Sciatic nerve (tissue), 2 donors: ENCODE measurements around the gene EXOC5. TPM values are rescaled to one million over a fixed set of nuclear protein-coding genes. Genes with fewer than 3 reads are reported as not detected.

Source experiments
- ATAC-seq: fragments of 200-7000 bp; cut with Tn5 transposase; one replicate; pipeline ENCODE4 v1.9.1; 2020; ENCODE audit warnings: mild to moderate bottlenecking, moderate library complexity
- DNase-seq: peaks from one replicate; pipeline ENCODE4 v3.0.0-alpha.2; 2020; ENCODE audit warnings: low spot score
- intact Hi-C: fragments of 100-400 bp; cut with DNase I; formaldehyde crosslinking; loops from one replicate; pipeline ENCODE4 v1.14.2; 2022
- total RNA-seq: library from RNA; stranded (reverse); fragmentation: NEBNext Ultra II Directional; extraction: Animal tissue kit (Norgen Biotek cat#: 25700); gene quantifications from one replicate; pipeline ENCODE4 v1.2.1, GENCODE V29; 2021
- donor health status: DM: no; HTN: no; CAD: no.
- donor health status: DM: no; HTN: no; CAD: no.

EXOC5 gene
- total RNA-seq, result 84.7 TPM

- peak; percentile 94 for DNase-seq
- ATAC-seq, result peak; percentile 97
- intact Hi-C loops, result no loop called here
Observed at GRCh38 chr14:57268161-57269069, at the start of gene EXOC5, which contains the start of gene AP5M1. EXOC5 (minus strand) TSS chr14:57268905; CDS start chr14:57268648, 257 bp downstream. AP5M1 (plus strand) TSS chr14:57268971; CDS start chr14:57269315, 344 bp downstream.

GRCh38 chr14:57317248-57317833, 48.6 kb upstream of the EXOC5 start:
- intact Hi-C loops, result loop anchor here (10.0 kb wide), 1 partner anchor 823 kb away; no protein-coding TSS in a partner anchor
- peak; percentile 81 for DNase-seq
- peak; percentile 59 for ATAC-seq

- DNase-seq (no peak), ATAC-seq (no peak)
- intact Hi-C loops, result loop anchor here (10.0 kb wide), 1 partner anchor 820 kb away; no protein-coding TSS in a partner anchor
Observed at GRCh38 chr14:57314396-57315089, 45.8 kb upstream of the EXOC5 start.

- no peak for DNase-seq
- ATAC-seq, result no peak
- intact Hi-C loops, result no loop called here
Observed at GRCh38 chr14:57302883-57303282, 34.2 kb upstream of the EXOC5 start.

- DNase-seq, result no peak
- intact Hi-C loops, result no loop called here
Observed at GRCh38 chr14:57299511-57299910, 30.8 kb upstream of the EXOC5 start.

GRCh38 chr14:57297852-57298251, 29.1 kb upstream of the EXOC5 start:
- ATAC-seq (no peak), DNase-seq (no peak)
- intact Hi-C loops, result no loop called here

More at GRCh38 chr14:57299511-57299910, 30.8 kb upstream of the EXOC5 start:
- ATAC-seq, result no peak

GRCh38 chr14:57295239-57295638, 26.5 kb upstream of the EXOC5 start:
- intact Hi-C loops, result no loop called here
- DNase-seq (no peak), ATAC-seq (no peak)

GRCh38 chr14:57293866-57294837, 25.4 kb upstream of the EXOC5 start:
- ATAC-seq, result no peak
- intact Hi-C loops, result no loop called here
- no peak for DNase-seq

- DNase-seq (no peak), ATAC-seq (no peak)
- intact Hi-C loops, result no loop called here
Observed at GRCh38 chr14:57291692-57292647, 23.3 kb upstream of the EXOC5 start.

GRCh38 chr14:57290751-57291150, 22.0 kb upstream of the EXOC5 start:
- DNase-seq (no peak), ATAC-seq (no peak)
- intact Hi-C loops, result no loop called here

- ATAC-seq, result no peak
- intact Hi-C loops, result no loop called here
- DNase-seq, result no peak
Observed at GRCh38 chr14:57287745-57288144, 19.0 kb upstream of the EXOC5 start.

GRCh38 chr14:57277062-57277461, 8.4 kb upstream of the EXOC5 start:
- DNase-seq, result no peak
- intact Hi-C loops, result loop anchor here (10.0 kb wide), 1 partner anchor 1132 kb away; no protein-coding TSS in a partner anchor
- ATAC-seq, result no peak

GRCh38 chr14:57275023-57275664, 6.4 kb upstream of the EXOC5 start:
- no peak for DNase-seq
- intact Hi-C loops, result loop anchor here (10.0 kb wide), 1 partner anchor 1130 kb away; no protein-coding TSS in a partner anchor
- no peak for ATAC-seq

GRCh38 chr14:57274551-57274950, 5.8 kb upstream of the EXOC5 start:
- ATAC-seq, result no peak
- intact Hi-C loops, result loop anchor here (10.0 kb wide), 1 partner anchor 1130 kb away; no protein-coding TSS in a partner anchor
- no peak for DNase-seq

GRCh38 chr14:57273236-57273635, 4.5 kb upstream of the EXOC5 start:
- intact Hi-C loops, result loop anchor here (10.0 kb wide), 1 partner anchor 1128 kb away; no protein-coding TSS in a partner anchor
- DNase-seq (no peak), ATAC-seq (no peak)

GRCh38 chr14:57266065-57266464, 2.6 kb downstream of the EXOC5 start:
- intact Hi-C loops, result no loop called here
- DNase-seq (no peak), ATAC-seq (no peak)

- intact Hi-C loops, result no loop called here
- no peak for DNase-seq
- ATAC-seq, result no peak
Observed at GRCh38 chr14:57262117-57262516, 6.6 kb downstream of the EXOC5 start.
